ENCODE measurements around the gene TEKT5.
"Not testable (repeated sequence)": the region's sequence is repeated elsewhere in the genome, so short reads cannot be mapped to it uniquely, and the experiment has no call there.

The TEKT5 gene

GRCh38 chr16:10657925-10658324 lies 36.8 kb downstream of the TEKT5 start:
- no peak for FAIRE-seq

- no peak for FAIRE-seq
Observed at GRCh38 chr16:10656618-10657017, 38.1 kb downstream of the TEKT5 start.

GRCh38 chr16:10655415-10655977 lies 39.2 kb downstream of the TEKT5 start:
- FAIRE-seq, result no peak

GRCh38 chr16:10654592-10655414 lies 39.9 kb downstream of the TEKT5 start:
- no peak for FAIRE-seq

GRCh38 chr16:10652730-10653590 lies 41.8 kb downstream of the TEKT5 start:
- no peak for FAIRE-seq

GRCh38 chr16:10649098-10649497 lies 45.6 kb downstream of the TEKT5 start:
- FAIRE-seq, result not testable (repeated sequence)

- no peak for FAIRE-seq
Observed at GRCh38 chr16:10647721-10648296, 46.9 kb downstream of the TEKT5 start.

GRCh38 chr16:10647264-10647720 lies 47.4 kb downstream of the TEKT5 start:
- no peak for FAIRE-seq

- no peak for FAIRE-seq
Observed at GRCh38 chr16:10646581-10647263, 48.0 kb downstream of the TEKT5 start.

- no peak for FAIRE-seq
Observed at GRCh38 chr16:10646228-10646580, 48.5 kb downstream of the TEKT5 start.

GRCh38 chr16:10644092-10644491 lies 50.6 kb downstream of the TEKT5 start:
- FAIRE-seq, result no peak

- no peak for FAIRE-seq
Observed at GRCh38 chr16:10642964-10643363, 51.8 kb downstream of the TEKT5 start.

GRCh38 chr16:10641953-10642949 lies 52.5 kb downstream of the TEKT5 start:
- no peak for FAIRE-seq

GRCh38 chr16:10641555-10641952 lies 53.2 kb downstream of the TEKT5 start:
- FAIRE-seq, result no peak

GRCh38 chr16:10640934-10641333 lies 53.8 kb downstream of the TEKT5 start:
- no peak for FAIRE-seq

- no peak for FAIRE-seq
Observed at GRCh38 chr16:10638101-10638500, 56.6 kb downstream of the TEKT5 start.

- FAIRE-seq, result no peak
Observed at GRCh38 chr16:10637337-10638037, 57.2 kb downstream of the TEKT5 start.

GRCh38 chr16:10635365-10636021 lies 59.2 kb downstream of the TEKT5 start:
- FAIRE-seq, result no peak

GRCh38 chr16:10633429-10633828 lies 61.3 kb downstream of the TEKT5 start:
- not testable (repeated sequence) for FAIRE-seq

GRCh38 chr16:10631886-10632285 lies 62.8 kb downstream of the TEKT5 start:
- FAIRE-seq, result no peak
